Activated T-helper 2 cell treated with anti-CD3 and anti-CD28 coated beads, Interferon-gamma antibody, Interleukin-2, Interleukin-4, amounts not matched to agents 10 μg/mL and 5 μg/mL and 100 μg/mL, durations not matched to agents 14 hours and 24 hours and 36 hours (primary cell): ENCODE measurements around the gene SLC6A6. TPM values are rescaled to one million over a fixed set of nuclear protein-coding genes. Genes with fewer than 3 reads are reported as not detected.

Experiments
- DNase-seq: peaks from one replicate; pipeline ENCODE4 v3.0.0; 2021; ENCODE audit warnings: low spot score
- H3K27ac Mint-ChIP-seq: one replicate; pipeline ENCODE4 v1.8.0; 2021; ENCODE audit warnings: mixed read lengths
- H3K27me3 Mint-ChIP-seq: one replicate; pipeline ENCODE4 v1.8.0; 2021; ENCODE audit warnings: low read depth, mixed read lengths
- H3K36me3 Mint-ChIP-seq: one replicate; pipeline ENCODE4 v1.8.0; 2021; ENCODE audit warnings: low read depth, mixed read lengths
- H3K4me1 Mint-ChIP-seq: one replicate; pipeline ENCODE4 v1.8.0; 2021; ENCODE audit warnings: low read depth, mixed read lengths
- H3K4me3 Mint-ChIP-seq: one replicate; pipeline ENCODE4 v1.8.0; 2021; ENCODE audit warnings: low read depth, mild to moderate bottlenecking, moderate library complexity, mixed read lengths
- H3K9me3 Mint-ChIP-seq: one replicate; pipeline ENCODE4 v1.8.0; 2021; ENCODE audit warnings: mixed read lengths
- intact Hi-C: fragments of 100-400 bp; cut with micrococcal nuclease; formaldehyde crosslinking; loops from one replicate; pipeline ENCODE4 v1.15.1; 2023
- total RNA-seq: library from RNA; stranded (reverse); gene quantifications from 2 replicates; pipeline ENCODE4 v1.2.3, GENCODE V29; 2022

Gene SLC6A6
- total RNA-seq, 1 donor from 2014 or later: 55.8 TPM

GRCh38 chr3:14451844-14452739 lies 49.7 kb downstream of the SLC6A6 start:
- intact Hi-C loops: no loop called here
- Mint-ChIP-seq H3K36me3 (peaks cover 42% of the 10 kb centered on the region), H3K9me3 (no peaks in the 10 kb centered on the region), H3K27me3 (no peaks in the 10 kb centered on the region), H3K4me3 (no peak overlapping the region), H3K27ac (no peak overlapping the region), H3K4me1 (no peaks in the 10 kb centered on the region)
- DNase-seq: no peak

DNA sequence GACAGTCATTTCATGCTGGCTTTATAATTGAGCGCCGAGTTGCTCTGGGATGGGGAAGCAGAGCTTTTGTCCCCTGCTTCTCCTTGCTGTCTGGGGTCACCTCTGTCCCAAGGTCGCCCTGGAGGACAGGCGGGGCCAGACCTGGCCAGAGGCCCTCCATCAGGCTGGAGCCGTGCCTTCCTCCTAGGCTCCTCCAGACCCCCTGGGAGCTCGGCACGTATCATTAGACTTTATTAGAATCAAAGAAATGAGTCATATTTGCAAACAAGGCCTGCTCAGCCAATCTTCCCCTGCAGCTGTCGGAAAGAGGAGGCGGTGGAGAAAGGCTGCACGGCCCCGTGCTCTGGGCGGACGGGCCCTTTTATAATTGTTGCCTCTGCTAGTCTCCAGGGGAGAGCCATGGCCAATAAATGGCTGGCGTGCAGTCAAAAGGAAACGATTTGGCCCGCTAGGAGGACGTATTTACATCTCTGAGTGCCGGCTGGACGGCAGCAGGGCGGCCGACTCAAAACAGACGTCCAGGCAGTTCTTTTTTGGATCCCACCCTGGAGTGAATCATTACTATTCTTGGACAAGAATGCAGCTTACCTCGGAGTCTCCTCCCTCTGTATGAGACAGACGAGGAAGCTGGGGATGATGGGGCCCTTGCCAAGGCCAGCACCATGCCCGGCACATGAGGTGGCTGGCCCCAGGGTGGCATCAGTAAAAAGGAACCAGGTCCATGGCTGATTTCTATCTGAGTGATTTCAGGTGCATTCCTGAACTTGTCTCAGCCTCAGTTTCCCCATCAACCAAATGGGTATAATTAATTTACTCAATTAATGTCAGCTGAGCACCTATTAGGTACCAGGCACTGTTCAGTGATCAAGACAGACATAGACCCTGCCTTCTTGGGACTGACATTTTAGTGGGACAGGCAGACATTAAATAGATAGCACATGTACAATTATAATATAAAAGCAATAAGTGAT lies 50.6 kb downstream of the SLC6A6 start:
- no peak overlapping the region for H3K27ac Mint-ChIP-seq
- intact Hi-C loops: no loop called here
- peaks cover 35% of the 10 kb centered on the region for H3K36me3 Mint-ChIP-seq
- DNase-seq: no peak
- no peaks in the 10 kb centered on the region for H3K9me3 Mint-ChIP-seq
- H3K27me3 Mint-ChIP-seq: no peaks in the 10 kb centered on the region
- H3K4me3 Mint-ChIP-seq: no peak overlapping the region
- H3K4me1 Mint-ChIP-seq: no peaks in the 10 kb centered on the region

DNA sequence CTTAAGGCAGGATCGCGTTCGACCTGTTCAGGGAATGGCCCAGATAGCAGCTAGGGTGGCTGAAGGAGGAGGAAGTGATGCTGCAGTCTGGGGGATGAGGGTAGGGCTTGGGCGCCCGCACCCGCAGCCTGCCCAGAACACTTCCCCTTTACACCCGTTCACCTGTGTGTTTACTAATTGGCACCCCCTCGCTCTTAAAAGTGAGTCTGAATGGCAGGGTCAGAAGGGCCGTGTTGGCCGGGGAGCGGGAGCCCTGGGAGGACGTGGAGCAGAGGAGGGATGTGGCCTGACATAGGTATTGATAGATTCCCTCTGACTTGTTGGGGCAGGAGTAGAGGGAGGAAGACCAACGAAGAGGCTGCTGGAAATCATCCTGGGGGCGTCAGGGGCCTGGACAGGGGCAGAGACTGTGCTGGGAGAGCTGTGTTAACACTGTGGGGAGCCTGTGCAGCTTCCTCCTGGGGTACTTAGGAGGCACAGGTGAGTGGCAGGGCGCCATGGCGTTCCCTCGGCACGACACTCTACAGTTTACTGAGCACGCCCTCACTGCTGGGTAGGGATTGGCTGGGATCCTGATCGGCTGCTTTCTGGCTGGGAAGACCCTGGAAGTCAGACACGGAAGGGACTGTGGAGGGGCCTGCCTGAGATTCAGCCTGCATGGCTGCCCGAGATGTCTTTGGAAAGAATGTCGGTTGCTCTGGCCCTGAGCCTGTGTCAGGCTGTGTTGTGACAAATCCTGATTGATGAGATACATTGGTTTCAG lies 51.7 kb downstream of the SLC6A6 start:
- intact Hi-C loops: no loop called here
- Mint-ChIP-seq H3K4me3 (no peak overlapping the region), H3K27me3 (no peaks in the 10 kb centered on the region), H3K36me3 (peaks cover 31% of the 10 kb centered on the region), H3K27ac (no peak overlapping the region), H3K4me1 (no peaks in the 10 kb centered on the region), H3K9me3 (no peaks in the 10 kb centered on the region)
- no peak for DNase-seq

- Mint-ChIP-seq H3K9me3 (no peaks in the 10 kb centered on the region), H3K36me3 (peaks cover 36% of the 10 kb centered on the region), H3K4me3 (no peak overlapping the region), H3K4me1 (no peaks in the 10 kb centered on the region), H3K27ac (no peak overlapping the region), H3K27me3 (no peaks in the 10 kb centered on the region)
- intact Hi-C loops: no loop called here
- DNase-seq: no peak
Observed at GRCh38 chr3:14454639-14455310, 52.4 kb downstream of the SLC6A6 start.

DNA sequence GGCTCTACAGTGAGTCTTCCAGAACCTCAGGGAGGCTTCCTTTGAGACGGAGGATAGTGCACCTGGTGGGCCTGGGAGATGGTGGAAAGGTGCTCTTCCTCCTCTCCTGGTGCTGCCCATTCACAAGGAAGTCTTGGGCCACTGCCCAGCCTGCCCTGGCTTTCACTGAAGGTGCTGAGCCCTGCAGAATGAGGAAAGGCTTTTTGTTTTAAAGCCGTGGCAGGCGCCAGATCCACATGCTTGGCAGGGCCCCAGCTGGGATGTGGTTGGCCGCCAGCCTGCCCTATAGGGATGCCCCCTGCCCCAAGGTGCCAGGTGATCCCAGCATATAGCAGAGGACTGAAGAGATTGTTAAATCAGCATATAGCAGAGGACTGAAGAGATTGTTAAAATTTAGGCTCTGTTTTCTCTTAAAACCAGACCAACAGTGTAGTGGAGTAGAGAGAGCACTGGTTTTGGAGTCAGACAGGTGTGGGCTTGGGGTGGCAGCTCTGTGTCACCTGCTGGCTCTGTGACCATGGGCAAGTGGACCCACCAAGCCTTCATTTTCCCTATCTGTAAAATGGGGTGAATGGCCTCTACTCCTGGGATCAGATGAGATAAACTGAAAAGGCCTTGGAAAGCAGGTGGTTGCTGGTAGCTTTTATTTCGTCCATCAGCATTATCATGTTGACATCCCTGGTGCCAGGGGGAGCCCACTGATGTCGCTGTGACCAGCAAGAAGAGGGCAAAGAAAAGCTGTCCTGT lies 53.3 kb downstream of the SLC6A6 start:
- Mint-ChIP-seq H3K36me3 (peaks cover 43% of the 10 kb centered on the region), H3K4me3 (no peak overlapping the region), H3K27ac (no peak overlapping the region), H3K27me3 (no peaks in the 10 kb centered on the region), H3K4me1 (peaks cover 4% of the 10 kb centered on the region), H3K9me3 (no peaks in the 10 kb centered on the region)
- intact Hi-C loops: no loop called here
- DNase-seq: no peak

DNA sequence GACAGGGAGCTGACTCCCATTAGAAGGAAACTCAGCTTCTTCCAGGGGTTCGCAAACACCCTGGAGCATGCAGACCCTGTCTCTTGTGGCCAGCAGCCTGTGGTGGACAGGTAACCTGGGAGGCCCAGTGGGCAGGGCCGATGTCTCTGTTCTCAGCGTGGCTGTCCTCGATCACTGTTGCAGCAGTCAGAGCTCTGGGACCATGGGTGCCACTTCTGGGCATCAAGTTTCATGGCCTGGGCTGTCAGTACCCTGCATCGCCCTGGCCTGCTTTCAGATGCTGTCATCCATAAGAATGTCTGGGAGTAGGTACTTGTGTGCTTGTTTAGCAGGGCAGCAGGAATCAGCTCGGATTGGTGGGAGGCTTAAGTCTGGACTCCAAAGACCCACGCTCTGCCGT lies 54.4 kb downstream of the SLC6A6 start:
- Mint-ChIP-seq H3K4me1 (peaks cover 4% of the 10 kb centered on the region), H3K4me3 (no peak overlapping the region), H3K27ac (no peak overlapping the region), H3K9me3 (no peaks in the 10 kb centered on the region), H3K27me3 (no peaks in the 10 kb centered on the region), H3K36me3 (peaks cover 46% of the 10 kb centered on the region)
- DNase-seq: no peak
- intact Hi-C loops: no loop called here

GRCh38 chr3:14457481-14457880 lies 55.1 kb downstream of the SLC6A6 start:
- Mint-ChIP-seq H3K36me3 (peaks cover 46% of the 10 kb centered on the region), H3K4me1 (peaks cover 8% of the 10 kb centered on the region), H3K4me3 (no peak overlapping the region), H3K9me3 (no peaks in the 10 kb centered on the region), H3K27me3 (no peaks in the 10 kb centered on the region), H3K27ac (no peak overlapping the region)
- intact Hi-C loops: no loop called here
- DNase-seq: no peak

GRCh38 chr3:14457999-14458398 lies 55.6 kb downstream of the SLC6A6 start:
- H3K27ac Mint-ChIP-seq: no peak overlapping the region
- H3K4me3 Mint-ChIP-seq: no peak overlapping the region
- no peaks in the 10 kb centered on the region for H3K9me3 Mint-ChIP-seq
- no peak for DNase-seq
- peaks cover 52% of the 10 kb centered on the region for H3K36me3 Mint-ChIP-seq
- peaks cover 10% of the 10 kb centered on the region for H3K4me1 Mint-ChIP-seq
- intact Hi-C loops: no loop called here
- no peaks in the 10 kb centered on the region for H3K27me3 Mint-ChIP-seq

DNA sequence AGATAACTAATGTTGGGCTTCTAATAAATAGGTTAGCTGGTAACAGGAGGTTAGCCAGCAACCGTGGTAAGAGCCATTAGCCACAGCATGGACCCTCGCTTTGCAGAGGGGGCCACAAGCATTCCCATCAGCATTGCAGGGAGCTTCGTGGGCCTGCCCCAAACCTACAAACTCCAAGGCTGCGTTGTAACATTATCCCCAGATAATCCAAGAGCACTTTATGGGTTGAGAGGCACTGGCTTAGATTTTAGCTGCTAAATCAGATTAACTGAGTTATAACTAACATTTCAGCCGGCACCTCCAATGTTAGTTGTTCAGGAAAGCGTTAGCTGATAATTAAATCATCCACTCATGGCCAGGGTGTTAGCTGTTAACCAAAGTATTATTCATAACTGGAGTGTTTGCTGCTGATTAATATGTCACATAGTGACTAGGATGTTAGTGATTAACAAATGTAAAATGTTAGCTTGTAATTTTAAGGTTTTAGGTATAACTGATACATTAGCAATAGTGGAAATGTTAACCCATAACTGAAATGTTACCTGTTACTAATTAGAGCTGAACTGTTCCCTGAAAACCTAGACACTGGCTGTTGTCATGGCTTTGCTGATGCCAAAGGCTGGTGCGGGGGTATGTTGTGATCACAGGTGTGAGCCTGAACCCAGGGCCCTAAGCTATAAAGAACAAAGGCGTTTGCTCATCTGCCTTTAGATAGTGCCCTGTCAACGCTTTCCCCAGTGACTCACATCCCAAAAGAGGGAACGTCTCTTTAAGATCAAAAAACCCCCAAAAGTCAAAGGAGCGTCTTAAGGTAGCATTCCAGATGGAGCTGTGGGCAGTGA lies 56.2 kb downstream of the SLC6A6 start:
- H3K27ac Mint-ChIP-seq: peak overlapping the region; percentile 30
- no peaks in the 10 kb centered on the region for H3K9me3 Mint-ChIP-seq
- DNase-seq: no peak
- H3K4me1 Mint-ChIP-seq: peaks cover 10% of the 10 kb centered on the region
- H3K4me3 Mint-ChIP-seq: no peak overlapping the region
- H3K27me3 Mint-ChIP-seq: no peaks in the 10 kb centered on the region
- intact Hi-C loops: no loop called here
- H3K36me3 Mint-ChIP-seq: peaks cover 55% of the 10 kb centered on the region

GRCh38 chr3:14459384-14459783 lies 57.0 kb downstream of the SLC6A6 start:
- peak overlapping the region; percentile 30 for H3K27ac Mint-ChIP-seq

GRCh38 chr3:14459787-14460186 lies 57.4 kb downstream of the SLC6A6 start:
- H3K27ac Mint-ChIP-seq: peak overlapping the region; percentile 73
- H3K9me3 Mint-ChIP-seq: no peaks in the 10 kb centered on the region
- no peak overlapping the region for H3K4me3 Mint-ChIP-seq
- DNase-seq: no peak
- intact Hi-C loops: no loop called here
- H3K4me1 Mint-ChIP-seq: peaks cover 10% of the 10 kb centered on the region
- peaks cover 50% of the 10 kb centered on the region for H3K36me3 Mint-ChIP-seq
- H3K27me3 Mint-ChIP-seq: no peaks in the 10 kb centered on the region

More at GRCh38 chr3:14459384-14459783, 57.0 kb downstream of the SLC6A6 start:
- Mint-ChIP-seq H3K36me3 (peaks cover 52% of the 10 kb centered on the region), H3K4me1 (peaks cover 10% of the 10 kb centered on the region), H3K4me3 (no peak overlapping the region), H3K27me3 (no peaks in the 10 kb centered on the region), H3K9me3 (no peaks in the 10 kb centered on the region)
- intact Hi-C loops: no loop called here
- no peak for DNase-seq
